RWPE2 (cell line): ENCODE results near the gene HM13.

Experiments used
- ATAC-seq: fragments of 200-7000 bp; cut with Tn5 transposase; 3 replicates; pipeline ENCODE4 v1.9.1; 2021; ENCODE audit warnings: low read depth
- DNase-seq: peaks from one replicate; pipeline ENCODE4 v3.0.0-alpha.2; 2020; ENCODE audit warnings: low spot score
- H3K27ac ChIP-seq: fragments of 450-650 bp; 2 replicates; pipeline ENCODE4 v1.5.1; 2017; ENCODE audit warnings: mild to moderate bottlenecking; ENCODE audit not compliant: poor library complexity, severe bottlenecking
- H3K27me3 ChIP-seq: fragments of 250-450 bp; sonication (Bioruptor Pico); 2 replicates; pipeline ENCODE4 v1.5.1; 2021; ENCODE audit warnings: mild to moderate bottlenecking, moderate library complexity; ENCODE audit not compliant: insufficient read depth, poor library complexity, severe bottlenecking
- H3K36me3 ChIP-seq: fragments of 250-450 bp; sonication (Bioruptor Pico); 2 replicates; pipeline ENCODE4 v1.5.1; 2020; ENCODE audit warnings: low read depth, mild to moderate bottlenecking, moderate library complexity
- H3K4me1 ChIP-seq: fragments of 250-450 bp; sonication (Bioruptor Pico); 2 replicates; pipeline ENCODE4 v1.5.1; 2021; ENCODE audit warnings: mild to moderate bottlenecking, moderate library complexity; ENCODE audit not compliant: insufficient read depth, poor library complexity, severe bottlenecking
- H3K4me3 ChIP-seq: fragments of 250-450 bp; sonication (Bioruptor Pico); 2 replicates; pipeline ENCODE4 v1.5.1; 2021; ENCODE audit warnings: mild to moderate bottlenecking, moderate library complexity; ENCODE audit not compliant: severe bottlenecking
- H3K9me3 ChIP-seq: fragments of 250-450 bp; sonication (Bioruptor Pico); 2 replicates; pipeline ENCODE4 v1.5.1; 2021; ENCODE audit warnings: mild to moderate bottlenecking, moderate library complexity; ENCODE audit not compliant: severe bottlenecking
- CTCF ChIP-seq: fragments of 450-650 bp; IDR thresholded peaks from one replicate; pipeline ENCODE4 v1.5.1; 2017; ENCODE audit warnings: mild to moderate bottlenecking, moderate library complexity; ENCODE audit not compliant: poor library complexity, severe bottlenecking

HM13 gene

GRCh38 chr20:31476643-31477215 is 37.5 kb upstream of the HM13 start:
- peak; percentile 72 for DNase-seq
- TF ChIP-seq CTCF: no peak

GRCh38 chr20:31484001-31484400 is 30.2 kb upstream of the HM13 start:
- Histone ChIP-seq H3K4me3 (no peak overlapping the region), H3K9me3 (no peaks in the 10 kb centered on the region), H3K36me3 (no peaks in the 10 kb centered on the region), H3K27me3 (peaks cover 15% of the 10 kb centered on the region), H3K4me1 (no peaks in the 10 kb centered on the region), H3K27ac (no peak overlapping the region)
- no peak for DNase-seq
- TF ChIP-seq CTCF: no peak
- peak; percentile 17; the same call in 1 of the 3 replicates for ATAC-seq

More at GRCh38 chr20:31476643-31477215, 37.5 kb upstream of the HM13 start:
- Histone ChIP-seq H3K27me3 (peaks cover 14% of the 10 kb centered on the region), H3K9me3 (no peaks in the 10 kb centered on the region), H3K36me3 (no peaks in the 10 kb centered on the region), H3K4me3 (no peak overlapping the region), H3K27ac (no peak overlapping the region), H3K4me1 (peaks cover 2% of the 10 kb centered on the region)
- ATAC-seq: peak; percentile 26; the same call in 2 of the 3 replicates

GRCh38 chr20:31485450-31486339 is 28.5 kb upstream of the HM13 start:
- no peaks in the 10 kb centered on the region for H3K4me1 ChIP-seq
- H3K36me3 ChIP-seq: no peaks in the 10 kb centered on the region
- H3K27ac ChIP-seq: no peak overlapping the region
- peak; percentile 12; the same call in 1 of the 3 replicates for ATAC-seq
- H3K4me3 ChIP-seq: no peak overlapping the region
- DNase-seq: peak; percentile 83
- no peaks in the 10 kb centered on the region for H3K9me3 ChIP-seq
- peaks cover 15% of the 10 kb centered on the region for H3K27me3 ChIP-seq
- TF ChIP-seq CTCF: no peak

GRCh38 chr20:31488115-31488514 is 26.1 kb upstream of the HM13 start:
- ATAC-seq (no peak), DNase-seq (no peak)
- no peaks in the 10 kb centered on the region for H3K4me1 ChIP-seq
- H3K9me3 ChIP-seq: no peaks in the 10 kb centered on the region
- no peak overlapping the region for H3K27ac ChIP-seq
- peaks cover 15% of the 10 kb centered on the region for H3K27me3 ChIP-seq
- no peaks in the 10 kb centered on the region for H3K36me3 ChIP-seq
- no peak for TF ChIP-seq CTCF
- no peak overlapping the region for H3K4me3 ChIP-seq

GRCh38 chr20:31489152-31489551 is 25.1 kb upstream of the HM13 start:
- ATAC-seq (no peak), DNase-seq (no peak)
- Histone ChIP-seq H3K9me3 (no peaks in the 10 kb centered on the region), H3K27me3 (peaks cover 15% of the 10 kb centered on the region), H3K4me1 (no peaks in the 10 kb centered on the region), H3K4me3 (no peak overlapping the region), H3K27ac (no peak overlapping the region), H3K36me3 (no peaks in the 10 kb centered on the region)
- TF ChIP-seq CTCF: no peak
